ENCODE measurements around the gene FUT8.

The FUT8 gene

DNA sequence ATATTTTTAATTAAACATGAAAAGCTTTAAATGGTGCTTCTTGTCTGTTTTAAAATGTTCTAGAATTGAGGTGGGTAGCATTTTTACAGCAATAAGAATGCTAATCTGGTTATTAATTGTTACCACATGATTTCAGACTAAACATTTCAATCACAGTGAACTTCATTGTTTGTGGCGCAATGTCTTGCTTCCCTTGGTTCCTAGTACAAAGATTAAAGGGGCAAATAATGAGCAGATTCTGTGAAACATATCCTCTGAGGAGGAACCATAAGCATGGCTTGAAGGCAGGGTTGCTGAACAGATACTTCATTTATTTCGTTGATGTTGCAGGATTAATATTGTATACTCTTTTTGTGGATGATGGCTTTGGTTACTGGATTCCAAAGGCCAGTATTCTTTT, 162.1 kb downstream of the FUT8 start:
- ATAC-seq: no peak

DNA sequence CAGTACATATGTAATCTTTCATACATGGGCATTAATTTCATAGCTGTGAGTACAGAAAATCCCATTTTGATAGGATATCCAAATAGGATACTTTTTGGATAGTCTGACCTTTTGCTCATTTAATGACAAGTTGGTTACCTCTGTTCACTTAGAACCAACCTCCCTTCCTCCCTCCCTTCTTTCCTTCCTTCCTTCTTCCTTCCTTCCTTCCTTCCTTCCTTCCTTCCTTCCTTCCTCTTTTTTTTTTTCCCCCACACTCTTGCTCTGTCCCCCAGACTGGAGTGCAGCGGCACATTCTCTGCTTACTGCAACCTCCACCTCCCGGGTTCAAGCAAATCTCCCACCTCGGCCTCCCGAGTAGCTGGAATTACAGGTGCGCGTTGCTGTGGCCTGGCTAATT, 162.9 kb downstream of the FUT8 start:
- no peak for ATAC-seq
- no peak for TF ChIP-seq ZFP3 (CRISPR knock-in tag; IDR thresholded peaks at IDR 0.05)
- no peak for TF ChIP-seq ZNF8 (CRISPR knock-in tag; IDR thresholded peaks at IDR 0.05)
- no peak for TF ChIP-seq BACH2 (CRISPR knock-in tag; IDR thresholded peaks at IDR 0.05; ENCODE audit: borderline replicate concordance)
- TF ChIP-seq ZNF70 (CRISPR knock-in tag; IDR thresholded peaks at IDR 0.05): no peak
- TF ChIP-seq GLIS3 (CRISPR knock-in tag; IDR thresholded peaks at IDR 0.05): no peak
- TF ChIP-seq, protein P1, sequence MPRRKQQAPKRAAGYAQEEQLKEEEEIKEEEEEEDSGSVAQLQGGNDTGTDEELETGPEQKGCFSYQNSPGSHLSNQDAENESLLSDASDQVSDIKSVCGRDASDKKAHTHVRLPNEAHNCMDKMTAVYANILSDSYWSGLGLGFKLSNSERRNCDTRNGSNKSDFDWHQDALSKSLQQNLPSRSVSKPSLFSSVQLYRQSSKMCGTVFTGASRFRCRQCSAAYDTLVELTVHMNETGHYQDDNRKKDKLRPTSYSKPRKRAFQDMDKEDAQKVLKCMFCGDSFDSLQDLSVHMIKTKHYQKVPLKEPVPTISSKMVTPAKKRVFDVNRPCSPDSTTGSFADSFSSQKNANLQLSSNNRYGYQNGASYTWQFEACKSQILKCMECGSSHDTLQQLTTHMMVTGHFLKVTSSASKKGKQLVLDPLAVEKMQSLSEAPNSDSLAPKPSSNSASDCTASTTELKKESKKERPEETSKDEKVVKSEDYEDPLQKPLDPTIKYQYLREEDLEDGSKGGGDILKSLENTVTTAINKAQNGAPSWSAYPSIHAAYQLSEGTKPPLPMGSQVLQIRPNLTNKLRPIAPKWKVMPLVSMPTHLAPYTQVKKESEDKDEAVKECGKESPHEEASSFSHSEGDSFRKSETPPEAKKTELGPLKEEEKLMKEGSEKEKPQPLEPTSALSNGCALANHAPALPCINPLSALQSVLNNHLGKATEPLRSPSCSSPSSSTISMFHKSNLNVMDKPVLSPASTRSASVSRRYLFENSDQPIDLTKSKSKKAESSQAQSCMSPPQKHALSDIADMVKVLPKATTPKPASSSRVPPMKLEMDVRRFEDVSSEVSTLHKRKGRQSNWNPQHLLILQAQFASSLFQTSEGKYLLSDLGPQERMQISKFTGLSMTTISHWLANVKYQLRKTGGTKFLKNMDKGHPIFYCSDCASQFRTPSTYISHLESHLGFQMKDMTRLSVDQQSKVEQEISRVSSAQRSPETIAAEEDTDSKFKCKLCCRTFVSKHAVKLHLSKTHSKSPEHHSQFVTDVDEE (CRISPR knock-in tag; IDR thresholded peaks at IDR 0.05): no peak
- no peak for TF ChIP-seq ZFP30 (CRISPR knock-in tag; IDR thresholded peaks at IDR 0.05)

More for the DNA sequence above, 162.1 kb downstream of the FUT8 start:
- TF ChIP-seq, protein P2, sequence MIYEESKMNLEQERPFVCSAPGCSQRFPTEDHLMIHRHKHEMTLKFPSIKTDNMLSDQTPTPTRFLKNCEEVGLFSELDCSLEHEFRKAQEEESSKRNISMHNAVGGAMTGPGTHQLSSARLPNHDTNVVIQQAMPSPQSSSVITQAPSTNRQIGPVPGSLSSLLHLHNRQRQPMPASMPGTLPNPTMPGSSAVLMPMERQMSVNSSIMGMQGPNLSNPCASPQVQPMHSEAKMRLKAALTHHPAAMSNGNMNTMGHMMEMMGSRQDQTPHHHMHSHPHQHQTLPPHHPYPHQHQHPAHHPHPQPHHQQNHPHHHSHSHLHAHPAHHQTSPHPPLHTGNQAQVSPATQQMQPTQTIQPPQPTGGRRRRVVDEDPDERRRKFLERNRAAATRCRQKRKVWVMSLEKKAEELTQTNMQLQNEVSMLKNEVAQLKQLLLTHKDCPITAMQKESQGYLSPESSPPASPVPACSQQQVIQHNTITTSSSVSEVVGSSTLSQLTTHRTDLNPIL (CRISPR knock-in tag; IDR thresholded peaks at IDR 0.05; ENCODE audit: low read depth): no peak
- TF ChIP-seq ZC3H10 (CRISPR knock-in tag; IDR thresholded peaks at IDR 0.05) (no peak), SNAI2 (CRISPR knock-in tag; IDR thresholded peaks at IDR 0.05) (no peak), ZFP3 (CRISPR knock-in tag; IDR thresholded peaks at IDR 0.05) (no peak), TCF4 (CRISPR knock-in tag; IDR thresholded peaks at IDR 0.05; ENCODE audit: borderline replicate concordance) (no peak), ESRRG (CRISPR knock-in tag; IDR thresholded peaks at IDR 0.05) (no peak), RARB (CRISPR knock-in tag; IDR thresholded peaks at IDR 0.05) (no peak)

DNA sequence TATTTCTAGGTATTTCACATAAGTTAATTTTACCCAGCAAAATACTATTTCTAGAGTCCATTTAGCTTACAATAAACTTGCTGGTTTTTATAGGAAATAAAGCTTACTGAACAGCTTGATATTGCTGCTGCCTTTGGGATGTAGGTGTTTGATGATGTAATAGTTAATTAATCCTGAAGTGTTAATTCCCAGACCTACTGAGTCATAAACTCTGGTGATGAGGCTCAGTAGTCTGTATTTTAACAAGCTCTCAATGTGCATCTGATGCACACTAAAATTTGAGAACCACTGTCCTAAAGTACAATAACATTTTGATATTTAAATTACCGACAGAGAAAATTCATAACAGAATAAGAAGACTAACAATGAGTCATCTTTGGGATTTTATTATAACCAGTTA, 168.4 kb downstream of the FUT8 start:
- TF ChIP-seq CSDC2 (CRISPR knock-in tag; IDR thresholded peaks at IDR 0.05) (no peak), SNAI2 (CRISPR knock-in tag; IDR thresholded peaks at IDR 0.05) (no peak), ZC3H10 (CRISPR knock-in tag; IDR thresholded peaks at IDR 0.05) (no peak), ISL1 (CRISPR knock-in tag; IDR thresholded peaks at IDR 0.05) (no peak), PPARA (CRISPR knock-in tag; IDR thresholded peaks at IDR 0.05; ENCODE audit: borderline replicate concordance) (no peak), ZNF70 (CRISPR knock-in tag; IDR thresholded peaks at IDR 0.05) (no peak)
- TF ChIP-seq, protein P3, sequence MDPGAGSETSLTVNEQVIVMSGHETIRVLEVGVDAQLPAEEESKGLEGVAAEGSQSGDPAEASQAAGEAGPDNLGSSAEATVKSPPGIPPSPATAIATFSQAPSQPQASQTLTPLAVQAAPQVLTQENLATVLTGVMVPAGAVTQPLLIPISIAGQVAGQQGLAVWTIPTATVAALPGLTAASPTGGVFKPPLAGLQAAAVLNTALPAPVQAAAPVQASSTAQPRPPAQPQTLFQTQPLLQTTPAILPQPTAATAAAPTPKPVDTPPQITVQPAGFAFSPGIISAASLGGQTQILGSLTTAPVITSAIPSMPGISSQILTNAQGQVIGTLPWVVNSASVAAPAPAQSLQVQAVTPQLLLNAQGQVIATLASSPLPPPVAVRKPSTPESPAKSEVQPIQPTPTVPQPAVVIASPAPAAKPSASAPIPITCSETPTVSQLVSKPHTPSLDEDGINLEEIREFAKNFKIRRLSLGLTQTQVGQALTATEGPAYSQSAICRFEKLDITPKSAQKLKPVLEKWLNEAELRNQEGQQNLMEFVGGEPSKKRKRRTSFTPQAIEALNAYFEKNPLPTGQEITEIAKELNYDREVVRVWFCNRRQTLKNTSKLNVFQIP (CRISPR knock-in tag; IDR thresholded peaks at IDR 0.05; ENCODE audit: borderline replicate concordance, low read depth): no peak
- ATAC-seq: no peak

DNA sequence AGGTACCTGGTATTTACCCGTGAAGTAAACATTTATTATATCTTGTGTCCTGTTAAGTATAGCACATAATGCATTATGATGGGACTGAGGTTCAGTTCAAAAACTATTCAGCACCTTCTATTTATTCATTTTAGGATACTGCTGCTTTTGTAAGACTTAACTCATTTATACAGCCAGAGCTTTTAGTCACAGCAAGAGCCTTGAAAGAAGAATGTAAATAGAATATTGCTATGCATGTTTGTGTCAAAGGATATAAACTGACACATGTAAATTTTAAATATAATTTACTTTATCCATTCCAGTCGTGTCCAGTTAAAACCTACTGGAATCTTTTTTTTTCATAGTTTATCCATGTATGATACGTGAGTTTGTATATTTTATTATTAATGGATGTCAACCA, 168.8 kb downstream of the FUT8 start:
- no peak for ATAC-seq
- no peak for TF ChIP-seq BACH2 (CRISPR knock-in tag; IDR thresholded peaks at IDR 0.05; ENCODE audit: borderline replicate concordance)
- TF ChIP-seq RARB (CRISPR knock-in tag; IDR thresholded peaks at IDR 0.05): no peak
- no peak for TF ChIP-seq ISL1 (CRISPR knock-in tag; IDR thresholded peaks at IDR 0.05)
- no peak for TF ChIP-seq ZNF565 (CRISPR knock-in tag; conservative IDR thresholded peaks at IDR 0.05; ENCODE audit: low read depth)
- no peak for TF ChIP-seq TCF4 (CRISPR knock-in tag; IDR thresholded peaks at IDR 0.05; ENCODE audit: borderline replicate concordance)
- no peak for TF ChIP-seq ZFP3 (CRISPR knock-in tag; IDR thresholded peaks at IDR 0.05)
- no peak for TF ChIP-seq CSDC2 (CRISPR knock-in tag; IDR thresholded peaks at IDR 0.05)
- TF ChIP-seq TOX (CRISPR knock-in tag; IDR thresholded peaks at IDR 0.05; ENCODE audit: borderline replicate concordance): no peak
- TF ChIP-seq, protein P4, sequence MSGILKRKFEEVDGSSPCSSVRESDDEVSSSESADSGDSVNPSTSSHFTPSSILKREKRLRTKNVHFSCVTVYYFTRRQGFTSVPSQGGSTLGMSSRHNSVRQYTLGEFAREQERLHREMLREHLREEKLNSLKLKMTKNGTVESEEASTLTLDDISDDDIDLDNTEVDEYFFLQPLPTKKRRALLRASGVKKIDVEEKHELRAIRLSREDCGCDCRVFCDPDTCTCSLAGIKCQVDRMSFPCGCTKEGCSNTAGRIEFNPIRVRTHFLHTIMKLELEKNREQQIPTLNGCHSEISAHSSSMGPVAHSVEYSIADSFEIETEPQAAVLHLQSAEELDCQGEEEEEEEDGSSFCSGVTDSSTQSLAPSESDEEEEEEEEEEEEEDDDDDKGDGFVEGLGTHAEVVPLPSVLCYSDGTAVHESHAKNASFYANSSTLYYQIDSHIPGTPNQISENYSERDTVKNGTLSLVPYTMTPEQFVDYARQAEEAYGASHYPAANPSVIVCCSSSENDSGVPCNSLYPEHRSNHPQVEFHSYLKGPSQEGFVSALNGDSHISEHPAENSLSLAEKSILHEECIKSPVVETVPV (CRISPR knock-in tag; IDR thresholded peaks at IDR 0.05): no peak
- TF ChIP-seq, protein P3 (CRISPR knock-in tag; IDR thresholded peaks at IDR 0.05; ENCODE audit: borderline replicate concordance, low read depth): no peak
- no peak for TF ChIP-seq ARNTL (CRISPR knock-in tag; IDR thresholded peaks at IDR 0.05; ENCODE audit: borderline replicate concordance, low read depth)
- TF ChIP-seq, protein P1 (CRISPR knock-in tag; IDR thresholded peaks at IDR 0.05): no peak
- no peak for TF ChIP-seq SNAI2 (CRISPR knock-in tag; IDR thresholded peaks at IDR 0.05)
- TF ChIP-seq PPARA (CRISPR knock-in tag; IDR thresholded peaks at IDR 0.05; ENCODE audit: borderline replicate concordance): no peak
- TF ChIP-seq ZFP30 (CRISPR knock-in tag; IDR thresholded peaks at IDR 0.05): no peak
- no peak for TF ChIP-seq GLIS3 (CRISPR knock-in tag; IDR thresholded peaks at IDR 0.05)
- TF ChIP-seq, protein P5, sequence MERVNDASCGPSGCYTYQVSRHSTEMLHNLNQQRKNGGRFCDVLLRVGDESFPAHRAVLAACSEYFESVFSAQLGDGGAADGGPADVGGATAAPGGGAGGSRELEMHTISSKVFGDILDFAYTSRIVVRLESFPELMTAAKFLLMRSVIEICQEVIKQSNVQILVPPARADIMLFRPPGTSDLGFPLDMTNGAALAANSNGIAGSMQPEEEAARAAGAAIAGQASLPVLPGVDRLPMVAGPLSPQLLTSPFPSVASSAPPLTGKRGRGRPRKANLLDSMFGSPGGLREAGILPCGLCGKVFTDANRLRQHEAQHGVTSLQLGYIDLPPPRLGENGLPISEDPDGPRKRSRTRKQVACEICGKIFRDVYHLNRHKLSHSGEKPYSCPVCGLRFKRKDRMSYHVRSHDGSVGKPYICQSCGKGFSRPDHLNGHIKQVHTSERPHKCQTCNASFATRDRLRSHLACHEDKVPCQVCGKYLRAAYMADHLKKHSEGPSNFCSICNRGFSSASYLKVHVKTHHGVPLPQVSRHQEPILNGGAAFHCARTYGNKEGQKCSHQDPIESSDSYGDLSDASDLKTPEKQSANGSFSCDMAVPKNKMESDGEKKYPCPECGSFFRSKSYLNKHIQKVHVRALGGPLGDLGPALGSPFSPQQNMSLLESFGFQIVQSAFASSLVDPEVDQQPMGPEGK (CRISPR knock-in tag; IDR thresholded peaks at IDR 0.05; ENCODE audit: borderline replicate concordance): no peak
